Loucy (cell line): Measurements from ENCODE around the gene EPHB1.

Source experiments
- H2AFZ ChIP-seq: fragments of 200-600 bp; sonication (generic); 2 replicates; pipeline ENCODE4 v1.6.0; 2016; ENCODE audit warnings: antibody characterized with exemption, mild to moderate bottlenecking, low read length, moderate library complexity
- H3F3A ChIP-seq: fragments of 200-600 bp; 2 replicates; pipeline ENCODE4 v1.6.0; 2016; ENCODE audit warnings: antibody characterized with exemption, low read depth, mild to moderate bottlenecking
- H3K27me3 ChIP-seq: fragments of 200-600 bp; sonication (generic); 2 replicates; pipeline ENCODE4 v1.6.1; 2014; ENCODE audit warnings: low read length, mild to moderate bottlenecking; ENCODE audit not compliant: insufficient read depth, poor library complexity, severe bottlenecking
- H3K36me3 ChIP-seq: fragments of 200-600 bp; sonication (generic); 2 replicates; pipeline ENCODE4 v1.6.1; 2016; ENCODE audit warnings: low read length; ENCODE audit not compliant: insufficient read depth
- H3K4me1 ChIP-seq: fragments of 200-600 bp; sonication (generic); 2 replicates; pipeline ENCODE4 v1.5.1; 2014; ENCODE audit warnings: low read length, mild to moderate bottlenecking; ENCODE audit not compliant: insufficient read depth, poor library complexity, severe bottlenecking
- H3K4me2 ChIP-seq: fragments of 200-600 bp; sonication (generic); 2 replicates; pipeline ENCODE4 v1.6.0; 2014; ENCODE audit warnings: antibody characterized with exemption, low read length, low read depth, mild to moderate bottlenecking; ENCODE audit not compliant: poor library complexity, severe bottlenecking
- H3K4me3 ChIP-seq: fragments of 200-600 bp; sonication (generic); 2 replicates; pipeline ENCODE4 v1.5.1; 2014; ENCODE audit warnings: low read length, mild to moderate bottlenecking, mixed read lengths; ENCODE audit not compliant: poor library complexity, severe bottlenecking
- H3K79me2 ChIP-seq: fragments of 200-600 bp; sonication (generic); 2 replicates; pipeline ENCODE4 v1.6.1; 2014; ENCODE audit warnings: low read length; ENCODE audit not compliant: insufficient read depth
- H3K9ac ChIP-seq: fragments of 200-600 bp; sonication (generic); 2 replicates; pipeline ENCODE4 v1.6.0; 2014; ENCODE audit warnings: mild to moderate bottlenecking, low read depth, low read length, moderate library complexity; ENCODE audit not compliant: poor library complexity, severe bottlenecking
- H3K9me2 ChIP-seq: fragments of 200-600 bp; sonication (generic); replicated peaks from 2 replicates; pipeline ENCODE4 v1.6.1; 2016; ENCODE audit warnings: low read depth, low read length, mixed read lengths
- H3K9me3 ChIP-seq: fragments of 200-600 bp; sonication (generic); 2 replicates; pipeline ENCODE4 v1.6.1; 2014; ENCODE audit warnings: mild to moderate bottlenecking, antibody characterized with exemption, low read length, low read depth; ENCODE audit not compliant: insufficient read depth
- H4K20me1 ChIP-seq: fragments of 200-600 bp; sonication (generic); 2 replicates; pipeline ENCODE4 v1.6.0; 2014; ENCODE audit warnings: antibody characterized with exemption, low read length, mild to moderate bottlenecking; ENCODE audit not compliant: insufficient read depth, poor library complexity, severe bottlenecking
- EZH2phosphoT487 ChIP-seq: fragments of 200-600 bp; IDR thresholded peaks from 2 replicates; pipeline ENCODE4 v1.6.1; 2018; ENCODE audit warnings: antibody characterized with exemption, mild to moderate bottlenecking, moderate library complexity, borderline replicate concordance
- TF ChIP-seq, protein P1 (sequence below): fragments of 200-600 bp; sonication (generic); conservative IDR thresholded peaks from 2 replicates; pipeline ENCODE4 v1.5.1; 2014; ENCODE audit warnings: mild to moderate bottlenecking, antibody characterized with exemption, low read length

EPHB1 gene

DNA sequence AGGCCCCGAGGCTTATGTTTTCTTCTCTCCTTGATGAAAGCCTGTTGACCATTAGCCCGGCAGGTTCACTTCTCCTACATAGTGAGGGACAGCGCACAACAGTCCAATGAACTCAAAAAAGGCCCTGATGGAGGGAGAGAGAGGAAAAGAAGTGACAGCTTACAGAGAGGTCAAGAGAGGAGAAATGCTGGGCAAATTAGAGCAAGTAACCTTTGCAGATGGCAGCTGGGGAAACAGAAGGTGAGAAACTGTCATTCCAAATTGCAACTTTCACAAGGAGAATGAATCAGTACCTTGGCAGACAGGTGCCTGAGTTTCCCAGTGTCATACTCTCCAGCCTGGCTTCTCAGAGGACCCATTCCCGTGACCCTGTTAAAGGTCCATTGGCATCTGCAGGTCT lies 252.0 kb downstream of the EPHB1 start:
- H2AFZ ChIP-seq = no peak overlapping the region
- H4K20me1 ChIP-seq = no peaks in the 10 kb centered on the region
- H3K36me3 ChIP-seq = no peaks in the 10 kb centered on the region
- no peaks in the 10 kb centered on the region for H3K27me3 ChIP-seq
- no peaks in the 10 kb centered on the region for H3K4me1 ChIP-seq
- no peaks in the 10 kb centered on the region for H3K79me2 ChIP-seq
- no peaks in the 10 kb centered on the region for H3K9me2 ChIP-seq
- no peak overlapping the region for H3K9ac ChIP-seq
- no peaks in the 10 kb centered on the region for H3K9me3 ChIP-seq
- no peak overlapping the region for H3K4me2 ChIP-seq
- TF ChIP-seq, protein P1, sequence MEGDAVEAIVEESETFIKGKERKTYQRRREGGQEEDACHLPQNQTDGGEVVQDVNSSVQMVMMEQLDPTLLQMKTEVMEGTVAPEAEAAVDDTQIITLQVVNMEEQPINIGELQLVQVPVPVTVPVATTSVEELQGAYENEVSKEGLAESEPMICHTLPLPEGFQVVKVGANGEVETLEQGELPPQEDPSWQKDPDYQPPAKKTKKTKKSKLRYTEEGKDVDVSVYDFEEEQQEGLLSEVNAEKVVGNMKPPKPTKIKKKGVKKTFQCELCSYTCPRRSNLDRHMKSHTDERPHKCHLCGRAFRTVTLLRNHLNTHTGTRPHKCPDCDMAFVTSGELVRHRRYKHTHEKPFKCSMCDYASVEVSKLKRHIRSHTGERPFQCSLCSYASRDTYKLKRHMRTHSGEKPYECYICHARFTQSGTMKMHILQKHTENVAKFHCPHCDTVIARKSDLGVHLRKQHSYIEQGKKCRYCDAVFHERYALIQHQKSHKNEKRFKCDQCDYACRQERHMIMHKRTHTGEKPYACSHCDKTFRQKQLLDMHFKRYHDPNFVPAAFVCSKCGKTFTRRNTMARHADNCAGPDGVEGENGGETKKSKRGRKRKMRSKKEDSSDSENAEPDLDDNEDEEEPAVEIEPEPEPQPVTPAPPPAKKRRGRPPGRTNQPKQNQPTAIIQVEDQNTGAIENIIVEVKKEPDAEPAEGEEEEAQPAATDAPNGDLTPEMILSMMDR = no peak
- no peak for TF ChIP-seq EZH2phosphoT487
- no peak overlapping the region for H3K4me3 ChIP-seq
- H3F3A ChIP-seq = no peaks in the 10 kb centered on the region

DNA sequence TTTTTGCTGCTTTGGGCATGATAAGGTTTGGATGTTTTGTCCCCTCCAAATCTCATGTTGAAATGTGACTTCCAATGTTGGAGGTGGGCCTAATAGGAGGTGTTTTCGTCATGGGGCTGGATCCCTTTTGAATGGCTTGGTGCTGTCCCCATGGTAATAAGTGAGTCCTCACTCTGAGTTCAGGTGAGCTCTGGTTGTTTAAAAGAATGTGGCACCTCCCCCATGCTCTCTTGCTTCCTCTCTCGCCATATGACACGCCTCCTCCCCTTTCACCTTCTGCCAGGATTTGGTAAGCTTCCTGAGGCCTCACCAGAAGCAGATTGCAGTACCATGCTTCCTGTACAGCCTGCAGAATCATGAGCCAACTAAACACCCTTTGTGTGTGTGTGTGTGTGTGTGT lies 255.5 kb downstream of the EPHB1 start:
- no peak overlapping the region for H3K4me3 ChIP-seq
- H3K4me1 ChIP-seq = no peaks in the 10 kb centered on the region
- no peaks in the 10 kb centered on the region for H3K9me3 ChIP-seq
- no peaks in the 10 kb centered on the region for H3F3A ChIP-seq
- TF ChIP-seq EZH2phosphoT487 = no peak
- TF ChIP-seq, protein P1 = no peak
- no peak overlapping the region for H3K9ac ChIP-seq
- no peaks in the 10 kb centered on the region for H3K79me2 ChIP-seq
- H3K4me2 ChIP-seq = no peak overlapping the region
- no peaks in the 10 kb centered on the region for H3K9me2 ChIP-seq
- H4K20me1 ChIP-seq = no peaks in the 10 kb centered on the region
- H2AFZ ChIP-seq = no peak overlapping the region
- no peaks in the 10 kb centered on the region for H3K27me3 ChIP-seq
- H3K36me3 ChIP-seq = no peaks in the 10 kb centered on the region

DNA sequence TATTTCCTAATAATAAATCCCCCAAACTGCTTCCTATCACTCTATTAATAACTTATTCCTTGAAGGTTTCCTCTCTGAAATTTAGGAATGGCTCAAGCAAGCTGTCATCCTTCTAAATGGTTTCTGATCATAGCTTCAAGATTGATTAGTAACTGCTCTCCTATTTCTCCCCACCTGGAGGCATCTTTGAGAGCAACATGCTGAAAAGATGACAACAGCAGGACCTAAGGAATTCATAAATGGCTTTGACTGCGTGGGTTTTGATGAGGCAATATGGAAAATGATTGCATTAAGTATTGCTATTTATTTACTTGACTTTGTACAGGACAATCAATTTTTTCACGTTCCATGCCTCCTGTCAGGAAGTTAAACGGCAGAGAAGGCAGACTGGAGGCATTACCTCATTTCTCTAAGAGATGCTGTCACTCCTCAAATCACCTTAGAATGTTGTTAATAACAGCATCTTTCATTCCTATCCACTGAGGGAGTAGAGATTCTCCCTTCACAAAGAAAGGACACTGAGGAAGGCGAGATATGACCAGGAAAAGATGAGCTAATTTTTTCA lies 256.4 kb downstream of the EPHB1 start:
- H3K9ac ChIP-seq = no peak overlapping the region
- H3K79me2 ChIP-seq = no peaks in the 10 kb centered on the region
- no peaks in the 10 kb centered on the region for H3K27me3 ChIP-seq
- H3K4me3 ChIP-seq = no peak overlapping the region
- TF ChIP-seq, protein P1 = no peak
- TF ChIP-seq EZH2phosphoT487 = no peak
- H3F3A ChIP-seq = no peaks in the 10 kb centered on the region
- H3K36me3 ChIP-seq = no peaks in the 10 kb centered on the region
- H3K4me2 ChIP-seq = no peak overlapping the region
- no peaks in the 10 kb centered on the region for H4K20me1 ChIP-seq
- no peaks in the 10 kb centered on the region for H3K9me2 ChIP-seq
- no peak overlapping the region for H2AFZ ChIP-seq
- no peaks in the 10 kb centered on the region for H3K4me1 ChIP-seq
- no peaks in the 10 kb centered on the region for H3K9me3 ChIP-seq
